Hematopoietic multipotent progenitor cell treated with erythropoietin and hydrocortisone succinate and interleukin-3 and kit ligand, for 6 days (in vitro differentiated cells): ENCODE results near the gene GTF2IRD1.
"Not testable (repeated sequence)": the region's sequence is repeated elsewhere in the genome, so short reads cannot be mapped to it uniquely, and the experiment has no call there.

Source experiments
- DNase-seq: peaks from one replicate; pipeline ENCODE4 v3.0.0-alpha.2; 2015

GTF2IRD1 gene

DNA sequence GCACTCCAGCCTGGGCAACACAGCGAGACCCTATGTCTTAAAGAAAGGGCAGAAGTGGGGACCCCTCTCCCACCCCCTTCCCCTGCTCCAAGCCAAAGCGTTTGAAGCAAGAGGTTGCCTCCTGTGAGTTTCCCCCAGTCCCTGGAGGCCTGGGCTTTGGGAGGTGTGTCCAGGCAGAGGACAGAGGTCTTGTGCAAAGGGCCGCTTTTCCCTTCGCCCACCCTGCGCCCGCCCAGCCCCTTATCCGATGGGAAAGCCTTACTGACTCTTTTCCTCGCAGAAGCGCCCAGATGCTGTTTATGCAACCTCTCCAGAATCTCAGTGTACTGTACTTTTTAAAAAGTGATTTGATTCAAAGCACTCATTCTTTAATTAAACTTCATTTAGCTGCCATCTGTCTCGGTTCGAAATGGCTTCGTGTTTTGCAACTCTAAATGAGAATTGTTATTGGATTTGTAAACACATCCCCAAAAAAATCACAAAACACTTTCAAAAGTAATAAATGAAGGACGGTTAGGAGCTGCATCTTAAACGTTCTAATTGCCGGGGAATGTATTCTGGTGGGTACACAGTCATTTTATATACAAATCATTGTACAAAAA, 153.3 kb downstream of the GTF2IRD1 start:
- DNase-seq = no peak

DNA sequence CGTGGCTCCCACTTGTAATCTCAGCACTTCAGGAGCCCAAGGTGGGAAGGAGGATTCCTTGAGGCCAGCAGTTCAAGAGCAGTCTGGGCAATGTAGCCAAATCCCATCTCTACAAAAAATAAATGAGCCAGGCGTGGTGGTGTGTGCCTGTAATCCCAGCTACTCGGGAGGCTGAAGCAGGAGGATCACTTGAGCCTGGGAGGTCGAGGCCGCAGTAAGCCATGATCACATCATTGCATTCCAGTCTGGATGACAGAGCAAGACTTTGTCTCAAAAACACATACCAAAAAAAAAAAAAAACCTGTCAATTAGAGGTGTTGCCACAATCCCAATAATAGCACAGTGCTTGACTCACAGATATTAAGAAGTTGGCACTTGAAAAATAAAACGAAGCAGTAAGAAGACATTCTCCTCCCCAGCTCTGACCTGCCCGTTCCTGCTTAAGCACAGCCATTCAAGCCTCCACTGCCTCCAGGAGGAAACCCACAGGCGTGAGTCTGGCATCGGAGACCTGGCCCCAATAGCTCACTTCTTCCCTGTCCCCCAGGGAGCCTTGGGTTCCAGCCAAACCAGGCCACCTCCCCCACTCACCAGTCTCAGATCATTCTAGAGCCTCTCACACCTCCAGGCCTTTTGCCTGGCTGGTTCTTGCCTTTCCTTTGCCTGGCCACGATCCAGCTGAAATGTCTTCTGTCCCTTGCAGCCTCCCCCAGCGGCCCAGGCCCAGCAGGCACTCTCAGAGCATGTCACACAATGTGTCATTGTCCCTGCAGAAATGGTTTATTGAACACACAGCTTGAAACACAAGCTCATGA, 158.5 kb downstream of the GTF2IRD1 start:
- DNase-seq = peak; percentile 23

DNA sequence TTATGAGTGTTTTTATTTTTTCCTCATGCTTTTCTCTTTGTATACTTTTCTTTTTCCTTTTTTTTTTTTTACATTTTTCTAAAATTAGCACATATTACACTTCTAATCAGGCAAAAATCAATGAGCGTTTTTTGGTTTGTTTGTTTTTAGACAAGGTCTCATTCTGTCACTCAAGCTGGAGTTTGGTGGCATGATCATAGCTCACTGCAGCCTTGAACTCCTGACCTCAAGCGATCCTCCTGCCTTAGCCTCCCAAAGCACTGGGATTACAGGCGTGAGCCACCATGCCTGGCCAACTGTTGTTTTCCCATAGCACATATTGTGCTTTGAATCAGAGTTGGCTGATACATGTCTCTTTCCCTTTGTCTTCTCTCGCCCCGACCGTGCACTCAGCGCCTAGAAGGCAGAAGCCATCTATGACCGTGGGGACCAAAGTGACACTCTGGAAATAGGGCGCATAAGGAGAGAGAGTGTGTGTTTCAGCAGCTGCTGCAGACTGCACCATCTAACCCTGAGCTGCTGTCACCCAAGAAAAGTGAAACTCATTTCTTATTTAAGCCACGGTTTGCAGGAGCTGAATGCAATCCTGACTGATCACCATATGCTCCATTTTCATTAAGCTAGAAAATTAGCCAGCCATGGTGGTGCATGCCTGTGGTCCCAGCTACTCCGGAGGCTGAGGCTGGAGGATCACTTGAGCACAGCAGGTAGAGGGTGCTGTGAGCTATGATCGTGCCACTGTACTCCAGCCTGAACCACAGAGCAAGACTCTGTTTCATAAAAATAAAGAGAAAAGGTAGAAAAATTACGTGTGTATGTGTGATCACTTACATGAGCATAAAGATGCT, 162.5 kb downstream of the GTF2IRD1 start:
- no peak for DNase-seq

DNA sequence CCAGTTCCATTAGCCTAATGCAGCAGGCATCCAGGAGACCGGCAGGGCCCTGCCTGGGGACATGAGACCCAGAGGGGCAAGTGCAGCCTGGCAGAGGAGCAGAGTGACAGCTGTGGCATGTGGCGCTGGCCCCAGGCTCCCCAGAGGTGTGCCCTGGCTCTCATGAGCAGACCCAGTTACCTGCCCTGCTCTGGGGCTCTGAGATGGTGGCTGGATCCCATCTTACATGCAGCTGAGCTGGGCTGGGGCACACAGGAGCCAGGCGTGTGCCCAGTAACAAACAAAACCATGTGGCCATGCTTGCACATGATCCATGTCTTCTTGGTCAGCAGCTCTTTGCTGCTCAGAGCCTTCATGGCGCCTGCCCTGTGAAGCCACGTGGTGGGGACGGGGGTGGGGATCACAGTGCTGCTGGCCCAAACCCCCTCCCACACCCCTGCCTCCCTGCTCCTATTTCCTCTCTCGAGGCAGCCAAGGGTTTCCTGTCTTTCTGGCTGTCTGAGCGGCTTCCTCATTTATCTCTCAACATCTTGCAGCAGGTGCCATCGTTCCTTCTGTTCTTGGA, 163.6 kb downstream of the GTF2IRD1 start:
- peak; percentile 52 for DNase-seq

DNA sequence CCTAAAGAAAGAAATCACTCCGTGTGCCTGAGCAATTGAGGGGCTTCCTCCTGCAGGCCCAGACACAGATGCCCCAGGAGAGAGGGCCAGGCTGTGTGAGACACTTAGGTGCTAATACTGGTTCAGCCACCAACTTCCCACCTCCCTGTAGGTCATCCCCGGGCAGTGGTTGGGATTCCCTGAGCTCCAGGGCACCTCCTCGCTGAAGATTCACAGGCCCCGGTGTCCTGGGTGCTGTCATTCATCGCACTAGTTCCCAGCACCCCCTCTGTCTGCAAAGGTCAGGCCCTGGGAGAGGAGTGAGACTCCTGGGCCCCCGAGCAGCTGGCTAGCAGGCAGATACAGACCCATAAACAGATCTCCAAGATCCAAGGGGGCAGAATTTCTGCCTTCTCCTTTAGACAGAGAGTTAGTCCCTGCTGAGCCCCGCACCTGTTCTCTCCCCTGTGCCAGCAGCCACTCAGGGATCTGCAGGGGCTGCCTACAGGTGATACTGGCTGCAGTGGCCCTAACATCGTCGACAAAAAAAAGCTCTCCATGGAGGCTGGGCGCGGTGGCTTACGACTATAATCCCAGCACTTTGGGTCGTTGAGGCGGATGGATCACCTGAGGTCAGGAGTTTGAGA, 165.6 kb downstream of the GTF2IRD1 start:
- no peak for DNase-seq

DNA sequence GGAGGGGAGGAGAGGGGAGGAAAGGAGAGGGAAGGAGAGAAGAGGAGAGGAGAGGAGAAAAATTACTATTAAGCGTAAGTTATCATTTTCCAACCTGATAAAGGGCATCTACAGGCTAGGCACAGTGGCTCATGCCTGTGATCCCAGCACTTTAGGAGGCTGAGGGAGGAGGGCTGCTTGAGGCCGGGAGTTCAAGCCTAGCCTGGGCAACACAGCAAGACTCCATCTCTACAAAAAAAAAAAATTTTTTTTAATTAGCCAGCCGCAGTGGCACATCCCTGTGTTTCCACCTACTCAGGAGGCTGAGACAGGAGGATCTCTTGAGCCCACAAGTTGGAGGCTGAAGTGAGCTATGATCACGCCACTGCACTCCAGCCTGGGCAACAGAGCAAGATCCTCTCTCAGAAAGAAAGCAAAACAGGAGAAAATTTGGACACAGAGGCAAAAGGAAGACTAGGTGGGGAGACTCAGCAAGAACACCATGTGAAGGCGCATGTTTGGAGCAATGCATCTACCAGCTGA, 168.6 kb downstream of the GTF2IRD1 start:
- no peak for DNase-seq

DNA sequence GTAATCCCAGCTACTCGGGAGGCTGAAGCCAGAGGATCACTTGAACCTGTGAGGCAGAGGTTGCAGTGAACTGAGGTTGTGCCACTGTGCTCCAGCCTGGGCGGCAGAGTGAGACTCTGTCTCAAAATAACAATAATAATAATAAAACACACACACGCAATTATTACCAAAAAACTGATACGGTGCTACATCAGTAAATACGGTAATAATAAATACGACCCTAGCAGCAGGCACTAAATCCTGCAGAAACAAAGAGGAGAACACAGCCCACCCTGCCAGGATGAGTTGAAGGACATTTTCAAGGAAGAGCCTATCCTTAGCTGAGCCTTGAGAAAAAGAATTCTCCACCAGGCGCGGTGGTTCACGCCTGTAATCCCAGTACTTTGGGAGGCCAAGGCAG, 169.4 kb downstream of the GTF2IRD1 start:
- DNase-seq = no peak

DNA sequence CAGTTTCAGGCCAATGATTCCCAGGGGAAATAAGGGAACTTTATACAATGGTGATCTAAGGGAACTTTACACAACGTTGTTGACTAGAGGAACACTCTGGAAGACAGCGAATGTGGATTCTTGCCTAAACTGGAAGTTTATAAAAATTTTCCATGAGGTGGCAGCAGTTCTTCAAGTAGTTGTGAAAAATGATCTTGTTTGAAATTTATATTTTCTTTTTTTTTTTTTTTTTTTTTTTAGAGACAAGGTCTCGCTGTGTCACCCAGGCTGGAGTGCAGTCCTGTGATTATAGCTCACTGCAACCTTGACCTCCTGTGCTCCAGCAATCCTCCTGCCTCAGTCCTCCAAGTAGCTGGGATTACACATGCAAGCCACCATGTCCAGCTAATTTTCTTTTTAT, 171.7 kb downstream of the GTF2IRD1 start:
- DNase-seq = peak; percentile 67

DNA sequence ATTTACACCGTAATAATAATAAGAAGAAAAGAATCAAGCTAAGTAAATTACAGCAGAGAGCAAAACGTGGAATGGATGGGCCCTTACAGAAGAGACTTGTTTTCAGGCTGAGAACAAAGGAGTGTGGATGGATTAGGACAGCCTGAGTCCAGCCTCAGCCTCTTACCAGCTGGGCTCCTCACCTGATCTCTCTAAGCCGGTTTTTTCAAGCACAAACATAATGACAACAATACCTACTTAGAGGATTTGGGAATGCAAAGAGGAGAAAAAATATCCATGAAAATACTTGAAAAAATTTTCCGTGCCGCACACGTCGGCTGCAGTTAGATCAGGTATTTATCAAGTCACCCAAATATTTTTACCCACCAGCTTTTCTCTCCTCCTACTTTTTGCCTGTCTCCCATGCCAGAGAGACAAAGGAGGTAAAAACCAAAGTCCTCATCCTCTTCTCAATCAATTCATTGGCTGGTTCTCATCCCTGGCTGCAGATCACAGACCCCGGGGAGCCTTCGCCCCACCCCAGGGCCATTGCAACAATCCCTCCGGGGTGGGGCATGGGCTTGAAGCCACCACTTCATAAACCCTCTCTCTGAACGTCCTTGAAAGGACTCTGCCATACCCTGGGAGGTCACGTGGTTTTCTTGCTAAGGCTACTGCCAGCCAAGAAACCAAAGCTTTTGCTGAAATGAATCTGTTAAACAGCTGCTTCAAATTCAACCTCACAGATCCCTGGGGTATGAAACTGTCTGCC, 174.1 kb downstream of the GTF2IRD1 start:
- peak; percentile 34 for DNase-seq

DNA sequence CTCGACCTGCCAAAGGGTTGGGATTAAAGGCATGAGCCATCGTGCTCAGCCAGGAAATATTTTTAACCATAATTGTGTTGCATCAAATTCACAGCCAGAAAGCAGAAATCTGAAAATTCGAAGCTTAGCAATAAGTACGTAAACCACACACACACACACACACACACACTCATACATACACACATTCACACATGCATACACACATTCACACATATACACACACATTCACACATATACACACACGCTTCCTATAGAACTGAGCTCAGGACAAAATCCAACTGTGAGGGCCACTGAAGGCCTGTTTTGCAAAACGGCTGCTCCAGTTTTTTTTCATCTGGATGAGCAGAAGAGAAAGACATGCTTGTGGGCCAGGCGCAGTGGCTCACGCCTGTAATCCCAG, 178.8 kb downstream of the GTF2IRD1 start:
- DNase-seq = no peak

DNA sequence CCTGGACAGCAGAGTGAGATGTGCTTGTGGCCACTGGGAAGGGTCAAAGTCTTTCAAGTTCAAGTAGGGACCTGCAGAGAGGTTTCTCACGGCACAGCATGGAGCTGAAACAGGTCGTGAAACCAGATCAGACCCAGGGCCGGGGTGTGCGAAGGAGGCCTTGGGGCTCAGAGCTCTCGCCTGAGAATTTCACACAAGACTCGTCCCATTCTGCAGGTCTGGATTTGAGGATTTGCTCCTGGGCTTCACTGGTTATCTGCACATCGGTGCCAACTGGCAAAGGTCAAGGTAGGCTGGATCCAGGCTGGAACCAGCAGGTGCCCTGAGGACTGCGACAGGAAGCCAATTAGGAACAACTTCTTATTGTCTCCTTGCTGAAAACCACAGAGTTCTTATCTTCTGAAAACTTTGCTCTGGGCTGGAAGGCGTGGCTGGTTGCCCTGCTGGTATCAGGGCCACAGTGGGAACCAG, 179.8 kb downstream of the GTF2IRD1 start:
- peak; percentile 94 for DNase-seq

DNA sequence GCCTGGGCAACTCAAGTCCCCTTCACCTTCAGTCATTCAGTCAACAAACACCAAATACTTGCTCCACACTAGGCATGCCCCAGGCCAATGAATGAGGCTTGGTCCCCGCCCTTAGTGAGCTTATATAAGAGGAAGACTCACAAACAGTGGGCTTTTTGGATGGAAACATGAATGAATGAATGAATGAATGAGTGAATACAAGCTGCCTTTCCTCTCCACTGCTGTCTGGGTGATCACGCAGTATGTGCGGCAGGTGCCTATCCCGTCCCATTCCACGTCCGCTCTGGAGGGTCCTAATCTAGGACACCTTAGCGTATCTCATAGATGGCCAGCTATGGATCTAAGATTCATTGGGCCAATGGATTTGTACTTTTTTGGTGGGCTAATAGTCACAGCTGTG, 184.0 kb downstream of the GTF2IRD1 start:
- DNase-seq = no peak

DNA sequence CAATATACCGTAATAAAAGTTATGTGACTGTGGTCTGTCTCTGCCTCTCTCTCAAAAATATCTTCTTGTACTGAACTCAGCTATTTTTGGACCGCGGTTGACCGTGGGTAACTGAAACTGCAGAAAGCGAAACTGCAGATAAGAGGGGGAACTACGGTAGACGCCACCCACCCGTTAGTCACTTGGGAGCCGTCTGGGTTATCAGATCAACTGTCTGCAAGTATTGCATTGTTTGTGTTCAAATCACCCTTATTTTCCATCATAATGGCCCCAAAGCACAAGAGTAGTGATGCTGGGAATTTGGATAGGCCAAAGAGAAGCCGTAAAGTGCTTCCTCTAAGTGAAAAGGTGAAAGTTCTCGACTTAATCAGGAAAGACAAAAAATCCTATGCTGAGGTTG, 196.3 kb downstream of the GTF2IRD1 start:
- DNase-seq = peak; percentile 90

DNA sequence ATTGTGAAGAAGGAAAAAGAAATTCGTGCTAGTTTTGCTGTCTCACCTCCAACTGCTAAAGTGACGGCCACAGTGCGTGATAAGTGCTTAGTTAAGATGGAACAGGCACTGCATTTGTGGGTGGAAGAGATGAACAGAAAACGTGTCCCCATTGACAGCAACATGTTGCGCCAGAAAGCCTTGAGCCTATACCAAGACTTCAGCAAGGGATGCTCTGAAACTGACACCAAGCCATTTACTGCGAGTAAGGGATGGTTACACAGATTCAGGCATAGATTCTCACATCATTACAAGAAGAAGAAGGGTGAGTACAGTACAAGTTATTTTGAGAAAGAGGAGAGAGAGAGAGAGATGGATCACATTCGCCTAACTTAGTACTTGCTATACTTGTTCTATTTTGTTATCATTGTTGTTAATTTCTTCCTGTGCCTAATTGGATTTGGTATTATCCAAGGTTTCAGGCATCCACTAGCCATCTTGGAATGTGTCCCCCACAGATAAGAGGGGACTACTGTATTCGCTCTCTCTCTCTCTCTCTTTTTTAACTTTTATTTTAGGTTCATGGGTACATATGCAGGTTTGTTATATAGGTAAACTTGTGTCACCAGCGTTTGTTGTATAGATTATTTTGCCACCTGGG, 196.9 kb downstream of the GTF2IRD1 start:
- peak; percentile 46 for DNase-seq

DNA sequence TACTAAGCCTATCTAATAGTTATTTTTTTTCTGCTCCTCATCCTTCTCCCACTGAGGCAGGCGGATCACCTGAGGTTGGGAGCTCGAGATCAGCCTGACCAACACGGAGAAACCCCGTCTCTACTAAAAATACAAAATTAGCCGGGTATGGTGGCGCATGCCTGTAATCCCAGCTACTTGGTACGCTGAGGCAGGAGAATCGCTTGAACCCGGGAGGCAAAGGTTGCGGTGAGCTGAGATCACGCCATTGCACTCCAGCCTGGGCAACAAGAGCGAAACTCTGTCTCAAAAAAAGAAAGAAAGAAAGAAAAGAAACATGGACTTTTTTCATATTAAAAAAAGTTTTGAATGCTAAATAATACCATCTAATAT, 197.4 kb downstream of the GTF2IRD1 start:
- DNase-seq = not testable (repeated sequence)
